Nephron progenitor cell (in vitro differentiated cells): ENCODE measurements around the gene SP6.

ENCODE experiments used
- DNase-seq: peaks from one replicate; pipeline ENCODE4 v3.0.0; 2021
- H3K27ac Mint-ChIP-seq: 2 replicates; pipeline ENCODE4 v1.8.0; 2021; ENCODE audit warnings: mild to moderate bottlenecking, moderate library complexity, mixed read lengths
- H3K27me3 Mint-ChIP-seq: 2 replicates; pipeline ENCODE4 v1.8.0; 2021; ENCODE audit warnings: mild to moderate bottlenecking, low read depth, mixed read lengths; ENCODE audit not compliant: poor library complexity
- H3K36me3 Mint-ChIP-seq: 2 replicates; pipeline ENCODE4 v1.8.0; 2021; ENCODE audit warnings: low read depth, mixed read lengths
- H3K4me1 Mint-ChIP-seq: 2 replicates; pipeline ENCODE4 v1.8.0; 2021; ENCODE audit warnings: mixed read lengths
- H3K4me3 Mint-ChIP-seq: 2 replicates; pipeline ENCODE4 v1.8.0; 2021; ENCODE audit warnings: mild to moderate bottlenecking, moderate library complexity, mixed read lengths
- H3K9me3 Mint-ChIP-seq: 2 replicates; pipeline ENCODE4 v1.8.0; 2021; ENCODE audit warnings: mild to moderate bottlenecking, moderate library complexity, mixed read lengths
- TF ChIP-seq, protein P1 (sequence below): fragments of 200-600 bp; sonication (generic); IDR thresholded peaks from 2 replicates; pipeline ENCODE4 v1.5.0; 2021; ENCODE audit warnings: antibody characterized with exemption

SP6 gene

DNA sequence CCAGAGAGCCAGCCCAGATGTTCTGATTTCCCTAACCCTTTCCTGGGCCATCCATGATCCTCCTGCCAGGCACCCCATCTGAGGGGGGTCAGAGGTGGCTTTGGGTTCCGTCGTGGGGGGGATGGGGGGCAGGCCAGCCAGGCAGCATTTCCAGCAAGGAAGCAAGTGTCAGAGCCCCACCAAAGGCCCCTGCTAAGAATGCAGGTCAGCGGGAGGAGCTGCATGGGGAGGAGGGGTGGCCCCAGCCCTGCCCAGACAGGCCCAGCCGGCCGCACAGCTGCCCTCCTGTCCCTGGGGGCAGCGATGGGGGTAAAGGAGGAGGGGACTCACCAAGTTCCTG, 7.6 kb downstream of the SP6 start:
- peaks cover 15% of the 10 kb centered on the region for H3K27me3 Mint-ChIP-seq
- no peak for DNase-seq
- H3K36me3 Mint-ChIP-seq: no peaks in the 10 kb centered on the region
- no peak overlapping the region for H3K27ac Mint-ChIP-seq
- TF ChIP-seq, protein P1, sequence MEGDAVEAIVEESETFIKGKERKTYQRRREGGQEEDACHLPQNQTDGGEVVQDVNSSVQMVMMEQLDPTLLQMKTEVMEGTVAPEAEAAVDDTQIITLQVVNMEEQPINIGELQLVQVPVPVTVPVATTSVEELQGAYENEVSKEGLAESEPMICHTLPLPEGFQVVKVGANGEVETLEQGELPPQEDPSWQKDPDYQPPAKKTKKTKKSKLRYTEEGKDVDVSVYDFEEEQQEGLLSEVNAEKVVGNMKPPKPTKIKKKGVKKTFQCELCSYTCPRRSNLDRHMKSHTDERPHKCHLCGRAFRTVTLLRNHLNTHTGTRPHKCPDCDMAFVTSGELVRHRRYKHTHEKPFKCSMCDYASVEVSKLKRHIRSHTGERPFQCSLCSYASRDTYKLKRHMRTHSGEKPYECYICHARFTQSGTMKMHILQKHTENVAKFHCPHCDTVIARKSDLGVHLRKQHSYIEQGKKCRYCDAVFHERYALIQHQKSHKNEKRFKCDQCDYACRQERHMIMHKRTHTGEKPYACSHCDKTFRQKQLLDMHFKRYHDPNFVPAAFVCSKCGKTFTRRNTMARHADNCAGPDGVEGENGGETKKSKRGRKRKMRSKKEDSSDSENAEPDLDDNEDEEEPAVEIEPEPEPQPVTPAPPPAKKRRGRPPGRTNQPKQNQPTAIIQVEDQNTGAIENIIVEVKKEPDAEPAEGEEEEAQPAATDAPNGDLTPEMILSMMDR: no peak
- H3K4me1 Mint-ChIP-seq: peaks cover 76% of the 10 kb centered on the region
- no peaks in the 10 kb centered on the region for H3K9me3 Mint-ChIP-seq
- no peak overlapping the region for H3K4me3 Mint-ChIP-seq

DNA sequence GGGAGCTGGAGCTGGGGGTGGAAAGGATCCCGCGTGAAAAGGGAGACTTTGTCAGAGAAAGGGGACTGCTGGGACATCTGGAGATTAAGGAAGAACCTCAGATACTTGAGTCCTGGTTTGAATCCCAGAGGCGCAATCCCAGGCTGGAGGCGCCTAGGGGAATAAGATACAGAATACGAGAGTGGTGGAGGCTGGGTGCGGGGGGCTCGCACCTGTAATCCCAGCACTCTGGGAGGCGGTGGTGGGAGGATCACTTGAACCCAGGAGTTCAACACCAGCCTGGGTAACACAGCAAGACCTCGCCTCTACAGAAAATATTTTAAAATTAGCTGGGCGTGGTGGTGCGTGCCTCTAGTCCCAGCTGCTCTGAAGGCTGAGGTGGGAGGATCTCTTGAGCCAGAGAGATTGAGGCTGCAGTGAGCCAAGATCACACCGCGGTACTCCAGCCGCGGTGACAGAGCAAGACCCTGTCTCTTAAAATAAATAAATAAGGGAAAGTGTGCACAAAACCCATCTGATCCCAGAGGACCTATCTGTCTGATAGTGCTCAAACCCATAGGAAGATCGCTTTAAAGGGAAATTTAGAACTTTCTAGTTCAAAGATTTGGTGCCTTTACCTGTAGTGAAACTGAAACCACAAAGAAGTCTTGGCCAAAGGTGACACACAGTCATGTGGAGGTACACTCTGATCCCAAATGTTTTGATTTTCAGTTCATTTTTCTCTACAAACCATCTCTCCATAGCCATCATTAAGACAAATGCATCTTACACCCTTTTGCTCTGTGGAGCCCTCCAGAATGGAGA, 9.3 kb downstream of the SP6 start:
- H3K36me3 Mint-ChIP-seq: no peaks in the 10 kb centered on the region
- H3K27ac Mint-ChIP-seq: no peak overlapping the region
- H3K9me3 Mint-ChIP-seq: no peaks in the 10 kb centered on the region
- peak overlapping the region; percentile 91 for H3K4me3 Mint-ChIP-seq
- H3K27me3 Mint-ChIP-seq: peaks cover under 1% of the 10 kb centered on the region
- TF ChIP-seq, protein P1: peak; percentile 31
- no peak for DNase-seq
- peaks cover 70% of the 10 kb centered on the region for H3K4me1 Mint-ChIP-seq

DNA sequence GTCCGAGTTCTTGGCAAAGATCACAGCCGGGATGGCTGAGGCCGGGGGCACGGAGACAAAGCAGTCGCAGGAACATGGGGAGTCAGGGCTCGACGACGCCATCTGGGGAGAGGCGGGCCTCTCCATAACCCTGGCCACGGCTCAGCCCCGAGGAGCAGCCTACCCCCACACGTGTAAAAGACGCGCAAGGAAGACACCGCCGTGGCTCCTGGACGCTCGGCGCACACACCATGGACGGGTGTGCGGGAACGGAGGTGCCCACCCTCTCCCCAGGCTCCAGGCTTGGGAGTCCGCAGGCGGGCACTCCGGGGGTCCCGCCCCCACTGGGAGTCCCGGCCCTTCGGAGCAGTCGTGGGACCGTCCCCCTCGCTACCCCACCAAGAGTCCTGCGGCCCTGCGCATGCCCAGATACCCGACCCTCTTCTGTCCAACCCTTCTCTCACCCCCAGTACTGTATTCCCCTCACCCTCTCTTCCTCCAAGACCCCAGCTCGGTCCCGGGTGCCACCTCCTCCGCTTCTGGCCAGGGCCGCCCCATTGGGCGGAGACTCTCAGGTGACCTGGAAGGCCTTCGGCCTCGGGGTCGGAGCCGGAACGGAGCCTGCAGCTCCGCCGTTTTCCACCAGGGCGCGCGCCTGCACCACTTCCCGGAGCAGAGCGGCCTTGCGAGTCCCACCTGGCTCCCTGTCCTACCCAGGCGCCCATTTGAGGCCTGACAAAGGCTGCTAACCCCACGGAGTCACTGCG, 10.0 kb downstream of the SP6 start, which contains the start of gene SCRN2:
Gene SCRN2 (minus strand): TSS at position 532 of the 746 bp plus-strand sequence. CDS start 430 bp downstream, at position 102.
- Mint-ChIP-seq H3K27me3 (no peaks in the 10 kb centered on the region), H3K9me3 (no peaks in the 10 kb centered on the region), H3K27ac (no peak within 1 kb of the TSS), H3K4me3 (peak within 1 kb of the TSS; percentile 91), H3K36me3 (no peaks in the 10 kb centered on the region), H3K4me1 (peaks cover 63% of the 10 kb centered on the region)
- peak; percentile 96 for DNase-seq
- TF ChIP-seq, protein P1: peak; percentile 95

DNA sequence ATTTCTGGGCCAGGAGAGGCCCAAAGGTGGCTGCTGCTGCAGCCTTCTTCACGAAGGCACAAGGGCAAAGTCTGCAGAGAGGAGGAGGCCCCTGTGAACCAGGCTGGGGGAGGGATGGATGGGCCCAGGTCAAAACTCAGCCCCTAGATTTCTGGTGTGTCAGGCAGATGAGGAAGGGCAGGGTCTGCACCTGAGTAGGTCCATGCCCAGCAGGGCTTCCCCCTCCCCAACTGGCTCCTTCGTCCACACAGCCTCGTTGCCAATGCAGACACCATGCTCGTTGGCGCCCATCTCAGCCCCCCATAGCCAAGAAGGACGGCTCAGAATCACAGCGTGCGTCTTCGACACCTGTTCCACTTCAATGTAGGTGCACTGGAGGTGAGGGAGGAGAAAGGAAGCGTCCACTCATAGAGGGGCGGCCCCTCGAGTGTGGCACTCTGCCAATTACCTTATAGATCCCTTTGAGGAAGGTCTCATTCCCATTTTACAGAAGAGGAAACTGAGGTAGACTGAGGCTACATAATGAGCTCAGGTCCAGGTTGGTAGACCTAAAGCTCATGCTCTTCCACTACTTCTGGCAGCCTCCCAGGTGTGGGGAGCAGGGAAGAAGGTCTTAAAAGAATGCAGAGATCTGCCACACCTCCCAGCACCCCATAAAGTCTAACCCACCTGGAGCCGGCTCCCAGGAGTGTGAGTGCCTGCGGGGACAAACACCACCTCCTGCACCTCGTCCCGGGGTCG, 10.8 kb downstream of the SP6 start:
- Mint-ChIP-seq H3K9me3 (no peaks in the 10 kb centered on the region), H3K36me3 (no peaks in the 10 kb centered on the region), H3K27me3 (no peaks in the 10 kb centered on the region), H3K27ac (no peak overlapping the region), H3K4me1 (peaks cover 55% of the 10 kb centered on the region), H3K4me3 (peak overlapping the region; percentile 91)
- TF ChIP-seq, protein P1: no peak
- DNase-seq: no peak

DNA sequence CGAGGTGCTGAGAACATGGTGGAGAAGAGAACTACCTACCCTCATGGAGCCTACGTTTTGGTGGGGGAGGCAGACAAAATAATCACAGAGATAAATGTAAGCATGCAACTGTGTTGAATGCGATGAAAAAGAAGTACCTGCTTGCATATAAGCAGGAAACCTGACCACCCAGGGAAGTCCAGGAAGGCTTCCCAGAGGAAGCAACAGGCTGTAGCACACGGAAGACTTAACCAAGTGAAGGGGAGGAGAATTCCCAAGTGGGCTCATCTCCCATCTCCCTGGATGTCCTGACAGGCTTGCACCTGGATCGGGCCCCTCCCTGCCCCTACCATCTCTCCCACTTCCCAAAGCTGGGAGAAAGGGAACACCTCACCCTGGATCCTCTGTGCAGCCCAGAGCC, 11.9 kb downstream of the SP6 start:
- Mint-ChIP-seq H3K27me3 (no peaks in the 10 kb centered on the region), H3K27ac (no peak overlapping the region), H3K4me3 (peak overlapping the region; percentile 55), H3K4me1 (peaks cover 49% of the 10 kb centered on the region), H3K9me3 (no peaks in the 10 kb centered on the region), H3K36me3 (no peaks in the 10 kb centered on the region)
- no peak for DNase-seq
- TF ChIP-seq, protein P1: no peak
